Transverse colon (tissue), 4 donors: ENCODE measurements around the gene DYNC1I1. TPM values are rescaled to one million over a fixed set of nuclear protein-coding genes. Genes with fewer than 3 reads are reported as not detected.

Experiments
- DNase-seq: peaks from one replicate; pipeline ENCODE4 v3.0.0-alpha.2; 2019
- H3K27ac ChIP-seq, 4 donors: fragments of 200-600 bp; sonication (generic); 2 replicates each; pipeline ENCODE4 v1.5.1; 2016 to 2018; ENCODE audit warnings: inconsistent platforms in 4 of 4
- H3K27me3 ChIP-seq: fragments of 200-600 bp; sonication (generic); 2 replicates; pipeline ENCODE4 v1.5.1; 2017; ENCODE audit warnings: inconsistent platforms
- H3K36me3 ChIP-seq, 4 donors: fragments of 200-600 bp; sonication (generic); 2 replicates each; pipeline ENCODE4 v1.5.1; 2017 to 2019; ENCODE audit warnings: inconsistent platforms in 4 of 4
- H3K4me1 ChIP-seq, 4 donors: fragments of 200-600 bp; sonication (generic); 2 replicates each; pipeline ENCODE4 v1.5.1; 2017 to 2020; ENCODE audit warnings: inconsistent platforms in 4 of 4
- H3K4me3 ChIP-seq, 4 donors: fragments of 200-600 bp; sonication (generic); 1 replicate in 1 of 4; 2 replicates in 3 of 4; pipeline versions ENCODE4 v1.5.1 to v1.6.1; 2017 to 2019; ENCODE audit warnings: inconsistent platforms in 4 of 4
- H3K9me3 ChIP-seq, 2 donors: fragments of 200-600 bp; sonication (generic); 2 replicates each; pipeline ENCODE4 v1.5.1; 2017 to 2019; ENCODE audit warnings: inconsistent platforms in 2 of 2
- CTCF ChIP-seq, 5 experiments: fragments of 200-600 bp in 3 of 5; fragments of 450-650 bp in 2 of 5; sonication (generic) in 3 of 5; IDR thresholded peaks; 1 replicate in 2 of 5; 2 replicates in 3 of 5; pipeline ENCODE4 v1.5.1; 2016 to 2017; ENCODE audit warnings: antibody characterized with exemption in 5 of 5, inconsistent platforms in 3 of 5, mild to moderate bottlenecking in 2 of 5, moderate library complexity in 1 of 5
- EP300 ChIP-seq: sonication (generic); formaldehyde crosslinking; IDR thresholded peaks from one replicate; pipeline ENCODE4 v1.6.1; 2017; ENCODE audit warnings: antibody characterized with exemption, low read depth
- POLR2A ChIP-seq: fragments of 450-650 bp; IDR thresholded peaks from one replicate; pipeline ENCODE4 v1.6.1; 2016; ENCODE audit warnings: antibody characterized with exemption, mild to moderate bottlenecking, moderate library complexity
- POLR2AphosphoS5 ChIP-seq, 3 donors: sonication (generic); formaldehyde crosslinking; IDR thresholded peaks; one replicate each; pipeline ENCODE4 v1.6.1; 2016; ENCODE audit warnings: antibody characterized with exemption in 3 of 3
- WGBS, 2 donors: methylation state at CpG; one replicate each; pipeline ENCODE4 v1.1.5; 2018; ENCODE audit warnings: low coverage in 1 of 2; 5-methylcytosine and 5-hydroxymethylcytosine counted together
- in situ Hi-C, 4 donors: fragments of 200-750 bp; cut with MboI; loops; one replicate each; pipeline versions ENCODE4 v1.15.0 to v1.15.1; 2017; ENCODE audit warnings: low sequenced_read_pairs in 3 of 4, low pct_ligation_motif_present in 1 of 4, low pct_unique_long_range_greater_than_20kb in 1 of 4
- intact Hi-C: fragments of 100-400 bp; cut with DNase I; formaldehyde crosslinking; loops from one replicate; pipeline ENCODE4 v1.15.1; 2023; ENCODE audit warnings: low total_unique reads
- total RNA-seq, 4 donors: library from RNA; depleted of rRNA; stranded (reverse); fragments of >200 nt; gene quantifications; one replicate each; pipeline ENCODE4 v1.1.0, GENCODE V29; 2016

Gene DYNC1I1
- total RNA-seq, 4 donors from 2014 or later: 1.8 to 37.0 (median 7.4) TPM

GRCh38 chr7:95808396-95808795 is 36.0 kb downstream of the DYNC1I1 start:
- in situ Hi-C loops: no loop called here
- 64 to 75% methylated on average over 1 to 2 of the region's 2 CpGs for WGBS, 2 donors
- H3K36me3 ChIP-seq: no peaks in the 10 kb centered on the region
- H3K27me3 ChIP-seq: no peaks in the 10 kb centered on the region
- H3K4me3 ChIP-seq: no peak overlapping the region
- intact Hi-C loops: no loop called here
- TF ChIP-seq EP300 (no peak), POLR2A (no peak), CTCF (IDR thresholded peaks at IDR 0.05) (no peak), POLR2AphosphoS5 (IDR thresholded peaks at IDR 0.05) (no peak)
- H3K27ac ChIP-seq: no peak overlapping the region
- H3K4me1 ChIP-seq: no peaks in the 10 kb centered on the region
- no peaks in the 10 kb centered on the region for H3K9me3 ChIP-seq
- no peak for DNase-seq

- no peaks in the 10 kb centered on the region for H3K9me3 ChIP-seq
- no peak overlapping the region for H3K27ac ChIP-seq
- in situ Hi-C loops (no loop called here), intact Hi-C loops (no loop called here)
- no peaks in the 10 kb centered on the region for H3K4me1 ChIP-seq
- no peak for TF ChIP-seq POLR2AphosphoS5 (IDR thresholded peaks at IDR 0.05)
- no peak for TF ChIP-seq EP300
- TF ChIP-seq POLR2A: no peak
- no peak for TF ChIP-seq CTCF (IDR thresholded peaks at IDR 0.05)
- WGBS, 2 donors: 60 to 75% methylated on average over 5 of the region's 5 CpGs
- no peaks in the 10 kb centered on the region for H3K27me3 ChIP-seq
- H3K36me3 ChIP-seq: no peaks in the 10 kb centered on the region
- H3K4me3 ChIP-seq: no peak overlapping the region
- DNase-seq: no peak
Observed at GRCh38 chr7:95811846-95812445, 39.6 kb downstream of the DYNC1I1 start.

GRCh38 chr7:95814721-95815120 is 42.4 kb downstream of the DYNC1I1 start:
- WGBS, 2 donors: 87% methylated on average over 3 of the region's 3 CpGs
- no peaks in the 10 kb centered on the region for H3K4me1 ChIP-seq
- no peaks in the 10 kb centered on the region for H3K9me3 ChIP-seq
- H3K27ac ChIP-seq: no peak overlapping the region
- H3K36me3 ChIP-seq: no peaks in the 10 kb centered on the region
- H3K4me3 ChIP-seq: no peak overlapping the region
- no peaks in the 10 kb centered on the region for H3K27me3 ChIP-seq
- DNase-seq: no peak
- intact Hi-C loops: no loop called here
- no peak for TF ChIP-seq POLR2AphosphoS5 (IDR thresholded peaks at IDR 0.05)
- TF ChIP-seq POLR2A: no peak
- no peak for TF ChIP-seq EP300
- no peak for TF ChIP-seq CTCF (IDR thresholded peaks at IDR 0.05)
- in situ Hi-C loops: no loop called here

- Histone ChIP-seq H3K9me3 (no peaks in the 10 kb centered on the region), H3K36me3 (no peaks in the 10 kb centered on the region), H3K4me3 (no peak overlapping the region), H3K27me3 (no peaks in the 10 kb centered on the region), H3K27ac (no peak overlapping the region), H3K4me1 (no peaks in the 10 kb centered on the region)
- TF ChIP-seq CTCF (IDR thresholded peaks at IDR 0.05) (no peak), POLR2A (no peak), EP300 (no peak), POLR2AphosphoS5 (IDR thresholded peaks at IDR 0.05) (no peak)
- WGBS, 2 donors: 72 to 74% methylated on average over 6 of the region's 6 CpGs
- intact Hi-C loops (no loop called here), in situ Hi-C loops (no loop called here)
- DNase-seq: no peak
Observed at GRCh38 chr7:95817866-95818640, 45.7 kb downstream of the DYNC1I1 start.
